IMR-90 (cell line): ENCODE results near the gene TBC1D22A. TPM values are rescaled to one million over a fixed set of nuclear protein-coding genes. Genes with fewer than 3 reads are reported as not detected.

Experiments used
- ATAC-seq: fragments of 200-7000 bp; cut with Tn5 transposase; 2 replicates; pipeline ENCODE4 v1.9.1; 2020; ENCODE audit warnings: low read depth, mild to moderate bottlenecking, moderate library complexity
- BruUV-seq: library from RNA; stranded (reverse); fragments of 400-500 nt; replicated peaks from 2 replicates; lab custom pipeline; 2021; lab: Mats Ljungman, UMichigan
- CTCF ChIA-PET: fragments of 300-600 bp; formaldehyde crosslinking; extraction: SDS; loops from one replicate; lab custom pipeline; 2021; ENCODE audit warnings: antibody characterized with exemption; lab: Yijun Ruan, JAX
- POLR2A ChIA-PET: fragments of 300-600 bp; sonication (Branson Sonifier 250); formaldehyde crosslinking; loops from one replicate; lab custom pipeline; 2022; ENCODE audit warnings: antibody characterized with exemption; ENCODE audit not compliant: unreplicated experiment; lab: Charles Lee
- DNase-seq: peaks from one replicate; pipeline ENCODE4 v3.0.0; 2013
- H2AFZ ChIP-seq: replicated peaks from 2 replicates; pipeline ENCODE3; 2013; ENCODE audit warnings: low read length, mild to moderate bottlenecking; ENCODE audit not compliant: poor library complexity
- H2AK5ac ChIP-seq: 2 replicates; pipeline ENCODE4 v1.6.1; 2013; ENCODE audit warnings: low read depth, low read length, inconsistent platforms
- H2AK9ac ChIP-seq: replicated peaks from 2 replicates; pipeline ENCODE3; 2013; ENCODE audit warnings: mild to moderate bottlenecking, low read depth, low read length, moderate library complexity; ENCODE audit not compliant: poor library complexity
- H2BK120ac ChIP-seq: 2 replicates; pipeline ENCODE4 v1.6.1; 2013; ENCODE audit warnings: low read depth, low read length, inconsistent platforms
- H2BK15ac ChIP-seq: 3 replicates; pipeline ENCODE4 v1.6.1; 2013; ENCODE audit warnings: low read depth, low read length, inconsistent platforms
- H2BK20ac ChIP-seq: 2 replicates; pipeline ENCODE4 v1.6.1; 2013; ENCODE audit warnings: low read depth, mild to moderate bottlenecking, inconsistent platforms, low read length, moderate library complexity
- H2BK5ac ChIP-seq: 2 replicates; pipeline ENCODE4 v1.6.1; 2013; ENCODE audit warnings: mild to moderate bottlenecking, low read depth, low read length, inconsistent platforms; ENCODE audit not compliant: poor library complexity, severe bottlenecking
- H3K14ac ChIP-seq: replicated peaks from 2 replicates; pipeline ENCODE4 v1.6.1; 2013; ENCODE audit warnings: low read depth, low read length, inconsistent platforms
- H3K18ac ChIP-seq: 2 replicates; pipeline ENCODE4 v1.6.1; 2013; ENCODE audit warnings: low read depth, low read length, control low read depth
- H3K23ac ChIP-seq: 2 replicates; pipeline ENCODE4 v1.6.1; 2013; ENCODE audit warnings: low read depth, low read length, inconsistent platforms
- H3K27ac ChIP-seq: 2 replicates; pipeline ENCODE4 v1.5.1; 2013; ENCODE audit warnings: mild to moderate bottlenecking, control low read depth, low read length; ENCODE audit not compliant: insufficient read depth
- H3K27me3 ChIP-seq: 2 replicates; pipeline ENCODE4 v1.6.1; 2013; ENCODE audit warnings: low read length; ENCODE audit not compliant: control insufficient read depth, insufficient read depth
- H3K36me3 ChIP-seq: 2 replicates; pipeline ENCODE4 v1.6.1; 2013; ENCODE audit warnings: low read length, mixed read lengths; ENCODE audit not compliant: control insufficient read depth, insufficient read depth
- H3K4ac ChIP-seq: 2 replicates; pipeline ENCODE4 v1.6.1; 2013; ENCODE audit warnings: low read depth, low read length, inconsistent platforms
- H3K4me1 ChIP-seq: 2 replicates; pipeline ENCODE4 v1.6.1; 2013; ENCODE audit warnings: low read length, mixed read lengths; ENCODE audit not compliant: control insufficient read depth, insufficient read depth
- H3K4me2 ChIP-seq: 2 replicates; pipeline ENCODE4 v1.6.1; 2013; ENCODE audit warnings: low read depth, mild to moderate bottlenecking, control low read depth, low read length, moderate library complexity
- H3K4me3 ChIP-seq: 2 replicates; pipeline ENCODE4 v1.5.1; 2013; ENCODE audit warnings: low read depth, mild to moderate bottlenecking, control low read depth, low read length, moderate library complexity; ENCODE audit not compliant: insufficient read depth
- H3K56ac ChIP-seq: 2 replicates; pipeline ENCODE4 v1.6.1; 2013; ENCODE audit warnings: low read length, inconsistent platforms; ENCODE audit not compliant: insufficient read depth; ENCODE audit errors: extremely low read depth
- H3K79me1 ChIP-seq, 2 experiments: 2 replicates each; pipeline ENCODE4 v1.6.1; 2013; ENCODE audit warnings: low read length in 2 of 2, inconsistent platforms in 1 of 2, low read depth in 1 of 2
- H3K9ac ChIP-seq: 2 replicates; pipeline ENCODE4 v1.6.1; 2013; ENCODE audit warnings: low read depth, low read length, control low read depth
- H3K9me1 ChIP-seq: 2 replicates; pipeline ENCODE4 v1.6.1; 2013; ENCODE audit warnings: low read length, inconsistent platforms; ENCODE audit not compliant: insufficient read depth
- H3K9me3 ChIP-seq: 2 replicates; pipeline ENCODE4 v1.6.1; 2013; ENCODE audit warnings: low read length; ENCODE audit not compliant: control insufficient read depth, insufficient read depth
- H4K20me1 ChIP-seq: 2 replicates; pipeline ENCODE4 v1.6.1; 2013; ENCODE audit warnings: low read length, inconsistent platforms; ENCODE audit not compliant: insufficient read depth
- H4K5ac ChIP-seq: 2 replicates; pipeline ENCODE4 v1.6.1; 2013; ENCODE audit warnings: mild to moderate bottlenecking, low read depth, low read length, control low read depth
- H4K8ac ChIP-seq, 2 experiments: 2 replicates each; pipeline ENCODE4 v1.6.1; 2013; ENCODE audit warnings: low read depth in 2 of 2, low read length in 2 of 2, control low read depth in 1 of 2, inconsistent platforms in 1 of 2
- H4K91ac ChIP-seq: 2 replicates; pipeline ENCODE4 v1.6.1; 2013; ENCODE audit warnings: low read depth, low read length, inconsistent platforms; ENCODE audit not compliant: insufficient read depth
- CEBPB ChIP-seq: IDR thresholded peaks from 2 replicates; pipeline ENCODE4 v1.6.1; 2012; ENCODE audit warnings: low read depth, low read length, improper control_type of control experiment
- FOS ChIP-seq: fragments of 150-350 bp; IDR thresholded peaks from 2 replicates; pipeline ENCODE4 v1.6.1; 2016; ENCODE audit warnings: low read depth, low read length
- MAZ ChIP-seq: IDR thresholded peaks from 2 replicates; pipeline ENCODE4 v1.6.1; 2012; ENCODE audit warnings: low read depth, mild to moderate bottlenecking, low read length, improper control_type of control experiment, moderate library complexity, borderline replicate concordance
- RAD21 ChIP-seq: IDR thresholded peaks from 2 replicates; pipeline ENCODE4 v1.6.1; 2012; ENCODE audit warnings: low read length, improper control_type of control experiment
- RFX5 ChIP-seq: IDR thresholded peaks from 2 replicates; pipeline ENCODE4 v1.8.0; 2012; ENCODE audit warnings: low read depth, mild to moderate bottlenecking, low read length, moderate library complexity
- SMC3 ChIP-seq: fragments of 150-350 bp; IDR thresholded peaks from 2 replicates; pipeline ENCODE4 v1.6.1; 2016; ENCODE audit warnings: low read depth, mild to moderate bottlenecking, antibody characterized with exemption, low read length, moderate library complexity
- WGBS, 2 experiments: methylation state at CpG; one replicate each; pipeline versions ENCODE4 v1.1.5 to v1.1.7; 2013; ENCODE audit warnings: missing lambda C conversion rate in 2 of 2; ENCODE audit not compliant: insufficient read length in 1 of 2; ENCODE audit errors: extremely low coverage in 2 of 2; 5-methylcytosine and 5-hydroxymethylcytosine counted together
- dilution Hi-C: fragments of 300-500 bp; cut with HindIII; formaldehyde crosslinking; loops from one replicate; pipeline ENCODE4 v1.14.3; 2018; ENCODE audit warnings: low sequenced_read_pairs; ENCODE audit not compliant: unreplicated experiment
- in situ Hi-C: fragments of 300-500 bp; cut with MboI; formaldehyde crosslinking; loops from 3 replicates; pipeline ENCODE4 v1.14.3; 2019; ENCODE audit warnings: low sequenced_read_pairs, inconsistent platforms, mixed read lengths
- intact Hi-C: fragments of 100-400 bp; cut with micrococcal nuclease; formaldehyde crosslinking; loops from 2 replicates; pipeline ENCODE4 v1.10.0; 2022
- polyA plus RNA-seq, 3 experiments: library from polyadenylated mRNA; depleted of rRNA; stranded (reverse); fragments of >200 nt; gene quantifications; 2 replicates each; pipeline ENCODE4 v1.2.3, GENCODE V29; 2012; ENCODE audit warnings: low replicate concordance in 1 of 3
- total RNA-seq: library from RNA; depleted of rRNA; stranded (reverse); fragments of >200 nt; gene quantifications from 2 replicates; pipeline ENCODE4 v1.2.3, GENCODE V29; 2012
- TF ChIP-seq, protein P1 (sequence below): conservative IDR thresholded peaks from 2 replicates; pipeline ENCODE4 v1.5.1; 2012; ENCODE audit warnings: mild to moderate bottlenecking, low read depth, low read length, improper control_type of control experiment

The TBC1D22A gene
- total and polyA plus RNA-seq, 2 of the 4 experiments (the other 2 are of a cell fraction) = 9.0 to 16.7 TPM

DNA sequence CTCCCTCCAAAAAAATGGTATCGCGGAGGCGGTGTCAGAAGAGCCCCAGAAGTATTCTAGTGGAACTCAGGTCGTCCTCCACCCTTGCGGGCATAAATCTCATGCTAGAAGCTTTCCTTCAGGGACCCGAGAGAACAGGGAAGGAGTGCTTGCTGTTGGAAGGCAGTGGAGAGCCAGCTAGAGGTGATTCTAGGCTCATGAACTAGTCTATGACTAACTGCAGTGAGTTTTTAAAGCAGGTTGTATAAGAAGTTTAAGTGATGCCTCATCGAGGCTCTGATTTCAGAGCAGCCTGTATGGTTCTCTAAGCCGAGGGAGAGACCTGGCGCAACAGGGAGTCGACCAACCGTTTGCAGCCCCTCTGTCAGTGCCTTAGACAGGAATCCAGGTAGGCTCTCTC, 85.7 kb downstream of the TBC1D22A start:
- in situ Hi-C loops = no loop called here
- TF ChIP-seq, protein P1, sequence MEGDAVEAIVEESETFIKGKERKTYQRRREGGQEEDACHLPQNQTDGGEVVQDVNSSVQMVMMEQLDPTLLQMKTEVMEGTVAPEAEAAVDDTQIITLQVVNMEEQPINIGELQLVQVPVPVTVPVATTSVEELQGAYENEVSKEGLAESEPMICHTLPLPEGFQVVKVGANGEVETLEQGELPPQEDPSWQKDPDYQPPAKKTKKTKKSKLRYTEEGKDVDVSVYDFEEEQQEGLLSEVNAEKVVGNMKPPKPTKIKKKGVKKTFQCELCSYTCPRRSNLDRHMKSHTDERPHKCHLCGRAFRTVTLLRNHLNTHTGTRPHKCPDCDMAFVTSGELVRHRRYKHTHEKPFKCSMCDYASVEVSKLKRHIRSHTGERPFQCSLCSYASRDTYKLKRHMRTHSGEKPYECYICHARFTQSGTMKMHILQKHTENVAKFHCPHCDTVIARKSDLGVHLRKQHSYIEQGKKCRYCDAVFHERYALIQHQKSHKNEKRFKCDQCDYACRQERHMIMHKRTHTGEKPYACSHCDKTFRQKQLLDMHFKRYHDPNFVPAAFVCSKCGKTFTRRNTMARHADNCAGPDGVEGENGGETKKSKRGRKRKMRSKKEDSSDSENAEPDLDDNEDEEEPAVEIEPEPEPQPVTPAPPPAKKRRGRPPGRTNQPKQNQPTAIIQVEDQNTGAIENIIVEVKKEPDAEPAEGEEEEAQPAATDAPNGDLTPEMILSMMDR = no peak
- TF ChIP-seq FOS (peak; percentile 10; the same call in 1 of the 2 replicates), RAD21 (0 out of 2 replicates have a peak, but pooled peaks have one; percentile 6), SMC3 (no peak), CEBPB (peak; percentile 55; the same call in 1 of the 2 replicates), RFX5 (0 out of 2 replicates have a peak, but pooled peaks have one; percentile 5), MAZ (no peak)
- no TSS peak for BruUV-seq

More for the DNA sequence above, 85.7 kb downstream of the TBC1D22A start:
- dilution Hi-C loops (no loop called here), intact Hi-C loops (loop anchor here (10.0 kb wide), 1 partner anchor 307 kb away; no protein-coding TSS in a partner anchor)
- POLR2A ChIA-PET = no interaction called here
- DNase-seq = peak; percentile 81
- Histone ChIP-seq H3K79me1 (peaks cover 37 to 71% of the 10 kb centered on the region in 2 experiments), H3K18ac (no peak overlapping the region), H2AFZ (no peak overlapping the region), H3K9me3 (no peaks in the 10 kb centered on the region), H2BK120ac (no peak overlapping the region), H3K36me3 (peaks cover 5% of the 10 kb centered on the region; the same call in 1 of the 2 replicates), H3K4me1 (peaks cover 14% of the 10 kb centered on the region), H3K9ac (no peak overlapping the region), H3K27me3 (no peaks in the 10 kb centered on the region), H3K56ac (no peak overlapping the region), H2AK9ac (peak overlapping the region; percentile 75), H2AK5ac (peak overlapping the region; percentile 31; the same call in 1 of the 2 replicates), H3K9me1 (peaks cover 17% of the 10 kb centered on the region), H3K4ac (no peak overlapping the region), H2BK5ac (no peak overlapping the region), H4K8ac (no peak overlapping the region), H4K5ac (no peak overlapping the region), H4K91ac (no peak overlapping the region), H3K4me2 (no peak overlapping the region), H4K20me1 (peaks cover 28% of the 10 kb centered on the region), H2BK15ac (no peak overlapping the region), H3K27ac (no peak overlapping the region), H3K23ac (no peak overlapping the region), H2BK20ac (no peak overlapping the region), H3K14ac (no peak overlapping the region), H3K4me3 (no peak overlapping the region)
- 73% methylated on average over 6 of the region's 11 CpGs; no CpG with 5 or more reads in 1 of the 2 experiments for WGBS, 2 experiments
- CTCF ChIA-PET = no interaction called here
- peak; percentile 64 for ATAC-seq
